Measurements from ENCODE around the gene SART3.

SART3 gene

GRCh38 chr12:108560752-108561719 is at the start of gene SART3:
Gene SART3, minus strand, starts transcription at chr12:108561173. Its CDS starts 19 bp downstream, at chr12:108561154.
- peak in 53 of 56 donors; percentile 20 to 91 (median 72) for DNase-seq

- DNase-seq, result no peak
Observed at GRCh38 chr12:108610336-108610815, 49.4 kb upstream of the SART3 start.

GRCh38 chr12:108609537-108610335 is 48.8 kb upstream of the SART3 start:
- DNase-seq, result no peak

GRCh38 chr12:108608616-108609015 is 47.6 kb upstream of the SART3 start:
- DNase-seq, result no peak

- DNase-seq, result no peak
Observed at GRCh38 chr12:108607981-108608600, 47.1 kb upstream of the SART3 start.

GRCh38 chr12:108606492-108606891 is 45.5 kb upstream of the SART3 start:
- DNase-seq, result no peak

- DNase-seq, result no peak
Observed at GRCh38 chr12:108605690-108606406, 44.9 kb upstream of the SART3 start.

- no peak for DNase-seq
Observed at GRCh38 chr12:108605000-108605689, 44.2 kb upstream of the SART3 start.

GRCh38 chr12:108604208-108604941 is 43.4 kb upstream of the SART3 start:
- DNase-seq, result no peak

- DNase-seq, result no peak
Observed at GRCh38 chr12:108603743-108604142, 42.8 kb upstream of the SART3 start.

GRCh38 chr12:108602976-108603704 is 42.2 kb upstream of the SART3 start:
- DNase-seq, result no peak

GRCh38 chr12:108602209-108602705 is 41.3 kb upstream of the SART3 start:
- DNase-seq, result no peak

- no peak for DNase-seq
Observed at GRCh38 chr12:108600702-108601007, 39.7 kb upstream of the SART3 start.

- no peak for DNase-seq
Observed at GRCh38 chr12:108599948-108600701, 39.2 kb upstream of the SART3 start.

- no peak for DNase-seq
Observed at GRCh38 chr12:108599541-108599940, 38.6 kb upstream of the SART3 start.

- no peak for DNase-seq
Observed at GRCh38 chr12:108598553-108599250, 37.7 kb upstream of the SART3 start.

All from nucleus accumbens (tissue), 56 donors.